Fibroblast of mammary gland (primary cell): ENCODE measurements around the gene A4GALT.
A peak's percentile ranks its signal among the peaks of the same experiment; 100 is the strongest.

Experiments used
- DNase-seq: peaks from one replicate; pipeline ENCODE4 v3.0.0-alpha.2; 2010; ENCODE audit warnings: low read depth
- H3K4me3 ChIP-seq: 2 replicates; pipeline ENCODE4 v1.5.1; 2011; ENCODE audit warnings: low read depth, mild to moderate bottlenecking, low read length, moderate library complexity; ENCODE audit not compliant: control insufficient read depth
- TF ChIP-seq, protein P1 (sequence below): conservative IDR thresholded peaks from 2 replicates; pipeline ENCODE4 v1.5.1; 2011; ENCODE audit warnings: low read depth, low read length, inconsistent platforms; ENCODE audit not compliant: control insufficient read depth, insufficient read depth

Gene A4GALT

DNA sequence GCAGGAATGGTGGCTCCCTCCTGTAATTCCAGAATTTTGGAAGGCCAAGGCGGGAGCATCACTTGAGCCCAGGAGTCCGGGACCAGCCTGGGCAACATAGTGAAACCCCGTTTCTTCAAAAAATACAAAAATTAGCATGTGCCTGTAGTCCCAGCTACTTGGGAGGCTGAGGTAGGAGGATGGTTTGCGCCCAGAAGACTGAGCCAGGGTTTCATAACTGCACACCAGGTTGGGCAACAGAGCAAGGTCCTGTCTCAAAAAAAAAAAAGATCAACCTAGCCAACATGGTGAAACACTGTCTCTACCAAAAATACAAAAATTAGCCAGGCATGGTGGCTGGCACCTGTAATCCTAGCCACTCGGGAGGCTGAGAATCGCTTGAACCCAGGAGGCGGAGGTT lies 6.4 kb downstream of the A4GALT start:
- DNase-seq: no peak
- TF ChIP-seq, protein P1, sequence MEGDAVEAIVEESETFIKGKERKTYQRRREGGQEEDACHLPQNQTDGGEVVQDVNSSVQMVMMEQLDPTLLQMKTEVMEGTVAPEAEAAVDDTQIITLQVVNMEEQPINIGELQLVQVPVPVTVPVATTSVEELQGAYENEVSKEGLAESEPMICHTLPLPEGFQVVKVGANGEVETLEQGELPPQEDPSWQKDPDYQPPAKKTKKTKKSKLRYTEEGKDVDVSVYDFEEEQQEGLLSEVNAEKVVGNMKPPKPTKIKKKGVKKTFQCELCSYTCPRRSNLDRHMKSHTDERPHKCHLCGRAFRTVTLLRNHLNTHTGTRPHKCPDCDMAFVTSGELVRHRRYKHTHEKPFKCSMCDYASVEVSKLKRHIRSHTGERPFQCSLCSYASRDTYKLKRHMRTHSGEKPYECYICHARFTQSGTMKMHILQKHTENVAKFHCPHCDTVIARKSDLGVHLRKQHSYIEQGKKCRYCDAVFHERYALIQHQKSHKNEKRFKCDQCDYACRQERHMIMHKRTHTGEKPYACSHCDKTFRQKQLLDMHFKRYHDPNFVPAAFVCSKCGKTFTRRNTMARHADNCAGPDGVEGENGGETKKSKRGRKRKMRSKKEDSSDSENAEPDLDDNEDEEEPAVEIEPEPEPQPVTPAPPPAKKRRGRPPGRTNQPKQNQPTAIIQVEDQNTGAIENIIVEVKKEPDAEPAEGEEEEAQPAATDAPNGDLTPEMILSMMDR: no peak
- no peak overlapping the region for H3K4me3 ChIP-seq

DNA sequence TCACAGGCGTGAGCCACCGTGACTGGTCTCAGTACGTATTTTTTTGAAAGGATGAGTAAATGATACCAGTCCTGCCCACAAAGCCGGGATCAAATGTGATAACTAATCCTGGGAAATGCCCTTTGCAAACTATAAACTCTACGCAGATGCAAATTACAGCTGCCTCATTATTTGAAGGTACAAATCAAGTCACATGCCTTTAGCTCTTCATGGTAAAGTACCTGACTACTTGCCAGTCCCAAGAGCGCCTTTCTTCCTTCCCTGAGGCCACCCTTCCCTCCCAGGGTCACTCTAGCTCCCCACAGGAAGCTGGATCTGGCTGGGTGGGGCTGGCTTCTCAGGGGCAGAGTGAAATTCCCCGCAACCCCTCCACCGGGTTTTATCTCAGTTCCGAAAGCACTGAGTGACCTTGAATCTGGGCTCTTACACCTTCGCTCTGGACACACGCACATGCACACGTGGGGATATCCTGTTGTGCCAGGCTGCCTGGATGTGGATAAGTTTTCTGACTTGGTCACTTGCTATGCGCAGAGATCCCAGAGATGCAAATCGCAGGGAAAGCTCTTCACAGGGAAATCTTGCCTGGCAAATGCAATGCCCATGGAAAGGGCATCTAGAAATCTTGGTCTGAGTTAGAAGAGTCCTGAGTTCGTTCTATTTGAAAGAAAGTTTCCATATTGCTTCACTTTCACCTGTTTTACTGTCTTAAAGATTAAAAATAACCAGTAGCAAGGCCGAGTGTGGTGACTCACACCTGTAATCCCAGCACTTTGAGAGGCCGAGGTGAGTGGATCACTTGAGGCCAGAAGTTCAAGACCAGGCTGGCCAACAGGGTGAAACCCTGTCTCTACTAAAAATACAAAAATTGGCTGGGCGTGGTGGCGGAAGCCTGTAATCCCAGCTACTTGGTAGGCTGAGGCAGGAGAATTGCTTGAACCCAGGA lies 8.5 kb downstream of the A4GALT start:
- TF ChIP-seq, protein P1: no peak
- H3K4me3 ChIP-seq: no peak overlapping the region
- no peak for DNase-seq

DNA sequence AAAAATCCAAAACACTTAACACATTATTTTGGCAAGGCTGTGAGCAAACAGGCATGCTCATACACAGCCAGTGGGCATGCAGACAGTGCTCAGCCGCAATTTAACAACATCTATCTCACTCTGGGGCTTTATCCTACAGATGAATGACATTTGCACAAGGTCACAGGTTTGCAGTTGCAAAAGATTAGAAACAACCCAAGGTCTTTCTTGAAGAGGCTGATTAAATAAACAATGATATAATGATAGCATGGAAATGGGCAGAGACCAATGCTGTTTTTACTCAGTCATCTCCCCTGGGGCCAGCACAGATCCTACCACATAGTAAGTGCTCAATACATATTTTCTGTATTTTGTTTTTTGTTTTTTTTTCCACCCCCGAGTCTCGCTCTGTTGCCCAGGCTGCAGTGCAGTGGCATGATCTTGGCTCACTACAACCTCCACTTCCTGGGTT lies 9.4 kb downstream of the A4GALT start:
- TF ChIP-seq, protein P1: no peak
- H3K4me3 ChIP-seq: no peak overlapping the region
- peak; percentile 34 for DNase-seq

DNA sequence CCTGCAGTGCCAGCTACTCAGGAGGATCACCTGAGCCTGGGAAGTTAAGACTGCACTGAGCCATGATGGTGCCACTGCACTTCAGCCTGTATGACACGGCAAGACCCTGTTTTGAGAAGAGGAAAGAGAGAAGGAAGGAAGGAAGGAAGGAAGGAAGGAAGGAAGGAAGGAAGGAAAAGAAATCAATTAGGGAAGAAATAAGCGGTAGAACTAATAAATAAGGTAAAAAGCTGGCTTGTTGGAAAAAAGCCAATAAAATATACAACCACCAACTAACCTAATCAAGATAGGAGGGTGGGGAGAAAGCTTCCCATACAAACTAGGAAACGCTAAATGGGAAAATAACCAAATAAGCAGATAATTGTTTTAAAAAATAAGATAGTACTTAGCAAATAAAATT lies 12.3 kb downstream of the A4GALT start:
- no peak overlapping the region for H3K4me3 ChIP-seq
- TF ChIP-seq, protein P1: no peak
- DNase-seq: no peak

DNA sequence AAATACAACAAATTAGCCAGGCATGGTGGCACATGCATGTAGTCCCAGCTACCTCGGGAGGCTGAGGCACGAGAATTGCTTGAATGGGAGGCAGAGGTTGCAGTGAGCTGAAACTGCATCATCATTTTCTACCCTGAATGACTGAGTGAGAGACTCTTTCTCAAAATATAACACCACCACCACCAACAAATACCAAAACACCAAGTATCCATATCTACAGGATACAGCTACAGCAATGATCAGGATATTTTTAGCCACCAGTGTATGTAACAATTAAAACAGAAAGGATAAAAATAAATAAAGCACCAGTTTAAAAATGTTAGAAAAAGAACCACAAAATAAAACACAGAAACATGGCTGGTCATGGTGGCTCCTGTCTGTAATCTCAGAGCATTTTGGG lies 13.2 kb downstream of the A4GALT start:
- H3K4me3 ChIP-seq: no peak overlapping the region
- no peak for DNase-seq
- TF ChIP-seq, protein P1: no peak

DNA sequence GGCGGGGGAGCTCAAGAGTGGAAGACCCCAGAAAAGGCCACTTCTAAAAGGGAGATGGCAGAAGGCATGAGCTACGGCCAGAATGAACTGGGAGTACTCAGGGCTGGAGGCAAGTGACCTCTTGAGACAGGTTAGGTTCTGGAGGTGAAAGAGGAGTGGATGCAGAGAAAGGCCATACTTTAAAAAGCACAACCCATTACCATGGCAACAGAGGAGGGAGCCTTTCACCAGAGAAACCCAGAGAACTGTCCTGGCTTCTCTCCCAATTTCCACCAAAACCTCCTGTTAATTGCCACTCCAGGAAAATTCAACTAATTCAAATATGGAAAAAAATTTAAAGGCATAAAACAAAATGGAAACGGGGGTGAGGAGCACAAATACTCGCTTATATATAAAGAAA lies 15.8 kb downstream of the A4GALT start:
- no peak overlapping the region for H3K4me3 ChIP-seq
- no peak for DNase-seq
- TF ChIP-seq, protein P1: no peak
